Osteoblast (primary cell): ENCODE data around the gene VPS37C. TPM values are rescaled to one million over a fixed set of nuclear protein-coding genes. Genes with fewer than 3 reads are reported as not detected.
"Not testable (repeated sequence)": the region's sequence is repeated elsewhere in the genome, so short reads cannot be mapped to it uniquely, and the experiment has no call there.

Experiments used
- DNase-seq: peaks from one replicate; pipeline ENCODE4 v3.0.0; 2011; ENCODE audit warnings: low spot score, mixed read lengths; ENCODE audit not compliant: insufficient read length; ENCODE audit errors: missing footprints
- H2AFZ ChIP-seq: 2 replicates; pipeline ENCODE4 v1.6.0; 2011; ENCODE audit warnings: mild to moderate bottlenecking, low read length
- H3K27ac ChIP-seq: 2 replicates; pipeline ENCODE4 v1.5.1; 2011; ENCODE audit warnings: mild to moderate bottlenecking, low read depth, low read length, moderate library complexity
- H3K27me3 ChIP-seq: 2 replicates; pipeline ENCODE4 v1.6.0; 2012; ENCODE audit warnings: mild to moderate bottlenecking, control low read depth, inconsistent platforms, low read length, moderate library complexity; ENCODE audit not compliant: insufficient read depth
- H3K36me3 ChIP-seq: 2 replicates; pipeline ENCODE4 v1.5.1; 2011; ENCODE audit warnings: mild to moderate bottlenecking, low read length, control low read depth, moderate library complexity; ENCODE audit not compliant: insufficient read depth
- H3K4me1 ChIP-seq: 2 replicates; pipeline ENCODE4 v1.5.1; 2011; ENCODE audit warnings: mild to moderate bottlenecking, low read length, control low read depth, moderate library complexity; ENCODE audit not compliant: insufficient read depth
- H3K4me2 ChIP-seq: 2 replicates; pipeline ENCODE4 v1.6.0; 2011; ENCODE audit warnings: mild to moderate bottlenecking, low read length; ENCODE audit not compliant: insufficient read depth
- H3K4me3 ChIP-seq: fragments of 200-600 bp; sonication (generic); 3 replicates; pipeline ENCODE4 v1.5.1; 2012; ENCODE audit warnings: mild to moderate bottlenecking, low read length, inconsistent platforms; ENCODE audit not compliant: insufficient read depth
- H3K79me2 ChIP-seq: 2 replicates; pipeline ENCODE4 v1.6.0; 2012; ENCODE audit warnings: mild to moderate bottlenecking, low read length, control low read depth, inconsistent platforms; ENCODE audit not compliant: insufficient read depth
- H3K9me3 ChIP-seq: 2 replicates; pipeline ENCODE4 v1.5.1; 2011; ENCODE audit warnings: low read depth, low read length, control low read depth
- H4K20me1 ChIP-seq: 2 replicates; pipeline ENCODE4 v1.6.0; 2012; ENCODE audit warnings: mild to moderate bottlenecking, low read length, control low read depth; ENCODE audit not compliant: insufficient read depth
- total RNA-seq: library from RNA; depleted of rRNA; stranded (reverse); fragments of >200 nt; gene quantifications from 2 replicates; pipeline ENCODE4 v1.2.3, GENCODE V29; 2012
- TF ChIP-seq, protein P1 (sequence below): IDR thresholded peaks from 2 replicates; pipeline ENCODE4 v1.5.1; 2011; ENCODE audit warnings: mild to moderate bottlenecking, low read depth, low read length, moderate library complexity; ENCODE audit errors: extremely low read depth

VPS37C gene
- total RNA-seq, 1 donor: 19.2 TPM

DNA sequence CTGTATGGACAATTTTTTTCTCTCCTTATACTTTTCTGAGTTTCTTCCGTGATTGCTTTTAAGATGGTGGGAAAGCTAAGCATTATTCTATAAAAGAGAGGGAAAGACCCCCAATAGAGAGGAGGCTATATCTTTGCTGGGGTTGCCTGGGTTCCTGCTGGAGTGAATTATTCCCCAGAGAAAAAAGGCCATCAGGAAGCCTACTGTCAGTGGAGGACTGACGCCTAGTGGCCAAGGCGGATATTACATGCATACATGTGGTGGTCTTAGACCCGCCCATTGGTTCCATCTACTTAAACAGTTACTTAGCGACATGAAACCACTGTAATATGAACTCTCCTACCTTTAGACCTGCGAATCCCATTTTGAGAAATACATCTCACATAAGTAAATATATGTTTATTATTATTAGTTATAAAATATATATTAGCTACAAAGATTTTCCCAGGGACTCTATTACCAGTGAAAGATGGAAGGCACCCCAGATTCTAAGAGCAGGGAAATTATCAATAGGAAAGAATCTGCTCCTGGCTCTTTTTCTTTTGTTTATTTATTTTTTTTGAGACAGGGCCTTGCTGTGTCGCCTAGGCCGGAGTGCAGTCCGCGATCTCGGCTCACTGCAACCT, 26.4 kb upstream of the VPS37C start:
- TF ChIP-seq, protein P1, sequence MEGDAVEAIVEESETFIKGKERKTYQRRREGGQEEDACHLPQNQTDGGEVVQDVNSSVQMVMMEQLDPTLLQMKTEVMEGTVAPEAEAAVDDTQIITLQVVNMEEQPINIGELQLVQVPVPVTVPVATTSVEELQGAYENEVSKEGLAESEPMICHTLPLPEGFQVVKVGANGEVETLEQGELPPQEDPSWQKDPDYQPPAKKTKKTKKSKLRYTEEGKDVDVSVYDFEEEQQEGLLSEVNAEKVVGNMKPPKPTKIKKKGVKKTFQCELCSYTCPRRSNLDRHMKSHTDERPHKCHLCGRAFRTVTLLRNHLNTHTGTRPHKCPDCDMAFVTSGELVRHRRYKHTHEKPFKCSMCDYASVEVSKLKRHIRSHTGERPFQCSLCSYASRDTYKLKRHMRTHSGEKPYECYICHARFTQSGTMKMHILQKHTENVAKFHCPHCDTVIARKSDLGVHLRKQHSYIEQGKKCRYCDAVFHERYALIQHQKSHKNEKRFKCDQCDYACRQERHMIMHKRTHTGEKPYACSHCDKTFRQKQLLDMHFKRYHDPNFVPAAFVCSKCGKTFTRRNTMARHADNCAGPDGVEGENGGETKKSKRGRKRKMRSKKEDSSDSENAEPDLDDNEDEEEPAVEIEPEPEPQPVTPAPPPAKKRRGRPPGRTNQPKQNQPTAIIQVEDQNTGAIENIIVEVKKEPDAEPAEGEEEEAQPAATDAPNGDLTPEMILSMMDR: peak; percentile 95
- Histone ChIP-seq H3K27me3 (peaks cover 8% of the 10 kb centered on the region), H2AFZ (no peak overlapping the region), H3K4me3 (no peak overlapping the region), H3K4me1 (no peaks in the 10 kb centered on the region), H3K9me3 (no peaks in the 10 kb centered on the region), H3K4me2 (no peak overlapping the region), H3K79me2 (no peaks in the 10 kb centered on the region), H3K36me3 (no peaks in the 10 kb centered on the region), H3K27ac (no peak overlapping the region), H4K20me1 (no peaks in the 10 kb centered on the region)
- DNase-seq: peak; percentile 89

DNA sequence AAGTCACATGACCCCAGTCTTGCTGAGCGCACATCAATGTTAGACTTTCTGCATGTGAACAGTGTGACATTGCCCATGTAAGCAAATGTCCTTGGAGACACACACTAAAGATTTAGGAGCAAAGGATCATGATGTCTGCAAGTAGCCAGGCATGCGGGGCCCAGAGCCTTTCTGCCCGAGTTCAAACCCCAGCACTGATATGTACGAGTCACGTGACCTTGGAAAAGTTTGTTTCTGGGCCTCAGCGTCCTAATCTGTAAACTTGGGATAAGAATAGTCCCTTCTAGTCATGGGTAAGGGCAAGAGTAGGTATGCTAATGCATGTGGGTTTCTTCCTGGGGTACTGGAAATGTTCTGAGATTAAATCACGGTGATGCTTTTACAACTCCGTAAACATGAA, 25.3 kb upstream of the VPS37C start:
- H2AFZ ChIP-seq: no peak overlapping the region
- no peak for DNase-seq
- no peaks in the 10 kb centered on the region for H3K36me3 ChIP-seq
- no peaks in the 10 kb centered on the region for H3K4me1 ChIP-seq
- no peaks in the 10 kb centered on the region for H3K79me2 ChIP-seq
- peaks cover 7% of the 10 kb centered on the region for H3K27me3 ChIP-seq
- TF ChIP-seq, protein P1: no peak
- no peak overlapping the region for H3K4me2 ChIP-seq
- no peaks in the 10 kb centered on the region for H3K9me3 ChIP-seq
- H4K20me1 ChIP-seq: no peaks in the 10 kb centered on the region
- H3K4me3 ChIP-seq: no peak overlapping the region
- no peak overlapping the region for H3K27ac ChIP-seq

DNA sequence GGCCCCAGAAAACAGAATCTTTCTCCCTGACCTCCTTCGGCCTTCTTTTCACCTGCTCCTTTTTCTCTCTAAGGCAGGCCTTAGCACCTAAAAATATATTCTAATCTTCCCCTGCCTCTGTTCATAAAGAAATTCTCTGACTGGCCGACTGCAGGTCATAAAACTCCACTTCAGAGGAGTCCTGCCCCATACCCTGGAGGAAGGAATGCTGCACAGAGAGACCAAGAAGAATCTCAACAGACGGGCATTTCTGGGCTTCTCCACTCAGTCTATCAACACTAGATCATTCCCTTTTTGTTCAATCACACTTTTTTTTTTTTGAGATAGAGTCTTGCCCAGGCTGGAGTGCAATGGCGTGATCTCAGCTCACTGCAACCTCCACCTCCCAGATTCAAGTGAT, 22.4 kb upstream of the VPS37C start:
- DNase-seq: no peak
- peaks cover 4% of the 10 kb centered on the region for H3K27me3 ChIP-seq
- H3K9me3 ChIP-seq: no peaks in the 10 kb centered on the region
- no peaks in the 10 kb centered on the region for H4K20me1 ChIP-seq
- H3K4me2 ChIP-seq: no peak overlapping the region
- no peak overlapping the region for H3K4me3 ChIP-seq
- TF ChIP-seq, protein P1: no peak
- H2AFZ ChIP-seq: no peak overlapping the region
- H3K4me1 ChIP-seq: no peaks in the 10 kb centered on the region
- no peaks in the 10 kb centered on the region for H3K79me2 ChIP-seq
- H3K27ac ChIP-seq: no peak overlapping the region
- no peaks in the 10 kb centered on the region for H3K36me3 ChIP-seq

DNA sequence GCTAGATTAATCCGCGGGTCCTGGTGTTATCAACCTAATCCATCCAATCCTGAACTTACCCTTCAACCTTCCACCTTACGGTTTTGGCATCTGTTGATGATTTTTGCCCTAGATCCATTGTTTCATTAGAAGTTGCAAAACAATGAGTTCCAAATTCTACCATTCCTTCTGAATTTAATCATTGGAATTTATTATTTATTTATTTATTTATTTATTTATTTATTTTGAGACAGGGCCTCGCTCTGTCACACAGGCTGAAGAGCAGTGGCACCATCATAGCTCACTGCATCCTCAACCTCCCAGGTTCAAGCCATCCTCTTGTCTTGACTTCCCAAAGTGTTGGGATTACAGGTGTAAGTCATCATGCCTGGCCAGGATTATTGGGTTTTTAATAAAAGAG, 20.3 kb upstream of the VPS37C start:
- H3K4me1 ChIP-seq: no peaks in the 10 kb centered on the region
- TF ChIP-seq, protein P1: no peak
- DNase-seq: no peak

DNA sequence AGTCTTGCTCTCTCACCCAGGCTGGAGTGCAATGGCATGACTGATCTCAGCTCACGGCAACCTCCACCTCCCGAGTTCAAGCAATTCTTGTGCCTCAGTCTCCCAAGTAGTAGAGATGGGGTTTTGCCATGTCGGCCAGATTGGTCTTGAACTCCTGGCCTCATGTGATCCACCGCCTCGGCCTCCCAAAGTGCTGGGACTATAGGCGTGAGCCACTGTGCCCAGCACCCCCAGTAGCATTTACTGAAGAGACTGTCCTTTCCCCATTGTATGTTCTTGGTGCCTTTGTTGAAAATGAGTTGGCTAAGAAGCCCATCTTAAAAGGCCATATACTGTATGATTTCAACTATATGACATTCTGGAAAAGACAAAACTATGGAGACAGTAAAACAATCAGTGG, 19.0 kb upstream of the VPS37C start:
- H2AFZ ChIP-seq, DNase-seq: not testable (repeated sequence)

More for the DNA sequence above, 20.3 kb upstream of the VPS37C start:
- no peak overlapping the region for H3K4me2 ChIP-seq
- H3K36me3 ChIP-seq: no peaks in the 10 kb centered on the region
- no peaks in the 10 kb centered on the region for H3K79me2 ChIP-seq
- peaks cover 5% of the 10 kb centered on the region for H3K27me3 ChIP-seq
- no peaks in the 10 kb centered on the region for H4K20me1 ChIP-seq
- no peak overlapping the region for H3K4me3 ChIP-seq
- no peak overlapping the region for H2AFZ ChIP-seq
- H3K27ac ChIP-seq: no peak overlapping the region
- no peaks in the 10 kb centered on the region for H3K9me3 ChIP-seq

More for the DNA sequence above, 19.0 kb upstream of the VPS37C start:
- H4K20me1 ChIP-seq, H3K27ac ChIP-seq, H3K9me3 ChIP-seq, H3K4me3 ChIP-seq, H3K79me2 ChIP-seq, H3K36me3 ChIP-seq, H3K4me1 ChIP-seq, H3K4me2 ChIP-seq: not testable (repeated sequence)
- H3K27me3 ChIP-seq: peaks cover 15% of the 10 kb centered on the region
